Activated CD4-positive, alpha-beta T cell treated with anti-CD3 and anti-CD28 coated beads, Interleukin-10, Interleukin-2, amounts not matched to agents 100 ng/mL and 50 ng/mL, durations not matched to agents 16 hours and 8 hours (primary cell): ENCODE data around the gene SLC35E4.

Experiments used
- DNase-seq: peaks from one replicate; pipeline ENCODE4 v3.0.0-alpha.2; 2020

Gene SLC35E4

GRCh38 chr22:30694640-30695350, 59.2 kb downstream of the SLC35E4 start, which contains the start of gene OSBP2:
Gene OSBP2 (plus strand): TSS chr22:30694874. CDS start chr22:30694910, 36 bp downstream.
- peak; percentile 43 for DNase-seq

DNA sequence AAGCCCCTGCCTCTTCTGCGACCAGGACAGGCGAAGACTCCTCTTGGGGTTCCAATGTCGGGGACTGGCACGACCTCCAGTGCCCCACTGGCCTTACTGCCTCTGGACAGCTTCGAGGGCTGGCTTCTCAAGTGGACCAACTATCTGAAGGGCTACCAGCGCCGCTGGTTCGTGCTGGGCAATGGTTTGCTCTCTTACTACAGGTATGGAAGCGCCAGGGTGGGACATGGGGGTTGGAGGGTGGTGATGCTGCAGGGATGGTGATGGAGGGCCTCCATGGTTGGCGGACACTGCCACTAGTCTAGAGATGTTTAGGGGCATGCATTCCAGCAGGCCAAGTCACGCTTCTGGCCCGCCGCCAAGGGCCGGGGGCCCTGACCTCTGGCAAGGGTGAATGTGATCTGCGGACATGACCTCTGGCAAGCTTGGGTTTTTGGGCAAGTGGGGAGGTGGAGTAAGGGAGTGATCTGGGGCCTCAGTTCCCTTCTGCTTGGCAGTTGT, 59.8 kb downstream of the SLC35E4 start:
- no peak for DNase-seq

DNA sequence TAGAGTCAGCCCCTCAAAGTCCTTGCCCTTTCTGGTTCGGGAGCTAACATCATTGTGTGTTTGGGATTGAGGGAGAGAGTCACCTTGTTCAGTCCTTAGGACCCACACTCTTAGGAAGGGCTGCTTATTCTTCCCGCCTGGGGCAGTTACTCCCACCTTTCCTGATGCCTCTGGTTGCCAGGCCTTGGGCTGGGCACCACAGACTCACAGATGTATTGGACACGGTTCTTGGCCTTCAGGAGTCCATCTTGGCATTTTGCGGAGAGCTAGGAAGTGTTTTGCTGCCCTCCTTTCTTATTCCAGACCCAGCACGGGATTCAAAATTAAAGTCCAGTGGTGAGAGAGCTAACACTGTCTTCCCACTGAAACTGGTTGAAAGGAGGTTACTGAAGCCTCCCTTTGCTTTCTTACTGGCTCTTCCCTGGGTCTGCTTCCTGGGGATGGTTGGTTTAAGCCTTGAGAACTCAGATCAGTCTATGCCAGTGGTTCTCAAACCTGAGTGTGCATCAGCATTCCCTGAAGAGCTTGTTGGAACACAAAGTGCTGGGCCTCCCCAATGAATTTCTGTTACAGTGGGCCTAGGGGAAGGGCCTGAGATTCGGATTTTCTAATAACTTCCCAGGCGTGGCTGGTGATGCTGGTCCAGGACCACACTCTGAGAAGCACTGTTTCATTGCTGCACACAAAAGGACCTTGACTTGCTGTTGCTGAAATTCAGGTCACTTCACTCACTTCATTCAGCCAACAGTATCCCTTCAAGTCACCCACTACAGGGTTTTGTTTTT, 60.5 kb downstream of the SLC35E4 start:
- no peak for DNase-seq
